Measurements from ENCODE around the gene RUBCNL.

- TF ChIP-seq POLR2A (IDR thresholded peaks at IDR 0.05; ENCODE audit: low read depth, low read length), result no peak
- no peak for TF ChIP-seq POLR2AphosphoS5 (IDR thresholded peaks at IDR 0.05; ENCODE audit: low read depth, low read length)
- TF ChIP-seq SPI1 (IDR thresholded peaks at IDR 0.05; ENCODE audit: low read depth, low read length), result no peak
- TF ChIP-seq POU2F2 (IDR thresholded peaks at IDR 0.05; ENCODE audit: low read depth, low read length), result no peak
- no peak for TF ChIP-seq TAF1 (IDR thresholded peaks at IDR 0.05; ENCODE audit: low read depth, low read length)
Measured at GRCh38 chr13:46317120-46317519, 69.9 kb downstream of the RUBCNL start.

Measured in GM12891 (cell line).